GM20000 (cell line): ENCODE results near the gene ENO2.

ENCODE experiments used
- DNase-seq: peaks from one replicate; pipeline ENCODE4 v3.0.0; 2012; ENCODE audit warnings: low spot score
- TF ChIP-seq, protein P1 (sequence below): IDR thresholded peaks from 2 replicates; pipeline ENCODE4 v1.5.1; 2012; ENCODE audit warnings: mild to moderate bottlenecking, control low read depth; ENCODE audit errors: extremely low read depth, missing control alignments

The ENO2 gene

DNA sequence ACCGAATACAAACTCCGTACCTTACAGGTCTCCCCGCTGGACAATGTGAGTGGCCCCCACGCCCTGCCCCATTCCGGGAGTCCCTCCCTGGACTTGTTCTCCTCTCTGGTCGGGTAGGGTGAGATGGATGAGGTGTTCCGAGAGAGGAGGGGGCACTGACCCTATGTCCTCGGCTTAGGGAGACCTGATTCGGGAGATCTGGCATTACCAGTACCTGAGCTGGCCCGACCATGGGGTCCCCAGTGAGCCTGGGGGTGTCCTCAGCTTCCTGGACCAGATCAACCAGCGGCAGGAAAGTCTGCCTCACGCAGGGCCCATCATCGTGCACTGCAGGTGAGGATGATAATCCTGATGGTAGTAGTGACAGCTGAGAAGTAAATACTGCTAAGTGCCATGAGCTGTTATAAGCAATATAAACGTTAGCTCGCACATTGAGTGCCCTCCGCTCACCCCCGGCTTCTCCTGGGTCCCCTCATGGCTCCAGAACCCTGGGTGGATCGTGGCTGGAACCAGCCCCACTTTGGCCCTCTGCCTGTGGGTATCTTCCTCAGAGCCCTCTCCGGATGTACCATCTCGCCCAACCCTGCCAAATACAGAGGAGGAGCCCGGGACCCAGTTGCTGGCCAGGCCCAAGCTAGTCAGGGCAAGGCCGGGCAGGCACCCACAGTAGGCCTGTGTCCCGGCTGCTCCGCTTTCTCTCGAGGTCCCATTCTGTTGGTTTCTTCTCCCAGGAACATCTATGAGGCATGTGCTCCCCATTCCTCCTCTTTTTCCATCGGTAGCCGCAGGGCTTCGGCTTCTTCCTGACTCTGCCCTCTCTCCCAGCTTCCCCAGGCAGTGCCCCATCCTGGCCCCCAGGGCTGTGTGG, 43.6 kb downstream of the ENO2 start:
- DNase-seq = no peak
- TF ChIP-seq, protein P1, sequence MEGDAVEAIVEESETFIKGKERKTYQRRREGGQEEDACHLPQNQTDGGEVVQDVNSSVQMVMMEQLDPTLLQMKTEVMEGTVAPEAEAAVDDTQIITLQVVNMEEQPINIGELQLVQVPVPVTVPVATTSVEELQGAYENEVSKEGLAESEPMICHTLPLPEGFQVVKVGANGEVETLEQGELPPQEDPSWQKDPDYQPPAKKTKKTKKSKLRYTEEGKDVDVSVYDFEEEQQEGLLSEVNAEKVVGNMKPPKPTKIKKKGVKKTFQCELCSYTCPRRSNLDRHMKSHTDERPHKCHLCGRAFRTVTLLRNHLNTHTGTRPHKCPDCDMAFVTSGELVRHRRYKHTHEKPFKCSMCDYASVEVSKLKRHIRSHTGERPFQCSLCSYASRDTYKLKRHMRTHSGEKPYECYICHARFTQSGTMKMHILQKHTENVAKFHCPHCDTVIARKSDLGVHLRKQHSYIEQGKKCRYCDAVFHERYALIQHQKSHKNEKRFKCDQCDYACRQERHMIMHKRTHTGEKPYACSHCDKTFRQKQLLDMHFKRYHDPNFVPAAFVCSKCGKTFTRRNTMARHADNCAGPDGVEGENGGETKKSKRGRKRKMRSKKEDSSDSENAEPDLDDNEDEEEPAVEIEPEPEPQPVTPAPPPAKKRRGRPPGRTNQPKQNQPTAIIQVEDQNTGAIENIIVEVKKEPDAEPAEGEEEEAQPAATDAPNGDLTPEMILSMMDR = no peak

DNA sequence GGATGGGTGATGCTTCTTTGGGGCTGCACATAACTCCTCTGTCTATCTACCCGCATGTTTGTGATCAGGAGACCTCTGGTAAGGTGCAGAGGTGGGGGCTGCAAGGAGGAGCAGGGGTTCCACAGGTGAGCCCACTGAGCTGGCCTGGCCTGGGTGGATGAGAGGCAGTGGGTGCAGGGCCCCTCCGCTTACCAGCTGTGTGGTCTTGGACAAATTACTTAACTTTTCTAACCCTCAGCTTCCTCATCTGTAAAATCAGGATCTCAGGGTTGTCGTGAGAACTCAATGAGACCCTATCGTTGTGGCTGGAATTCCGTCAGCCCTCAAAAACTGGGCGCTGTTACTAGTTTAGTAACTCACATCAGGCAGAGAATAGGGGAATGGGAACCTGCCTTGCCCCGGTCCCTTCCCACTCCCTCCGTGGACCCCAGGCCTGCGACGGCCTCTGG, 44.3 kb downstream of the ENO2 start:
- TF ChIP-seq, protein P1 = no peak
- DNase-seq = no peak

DNA sequence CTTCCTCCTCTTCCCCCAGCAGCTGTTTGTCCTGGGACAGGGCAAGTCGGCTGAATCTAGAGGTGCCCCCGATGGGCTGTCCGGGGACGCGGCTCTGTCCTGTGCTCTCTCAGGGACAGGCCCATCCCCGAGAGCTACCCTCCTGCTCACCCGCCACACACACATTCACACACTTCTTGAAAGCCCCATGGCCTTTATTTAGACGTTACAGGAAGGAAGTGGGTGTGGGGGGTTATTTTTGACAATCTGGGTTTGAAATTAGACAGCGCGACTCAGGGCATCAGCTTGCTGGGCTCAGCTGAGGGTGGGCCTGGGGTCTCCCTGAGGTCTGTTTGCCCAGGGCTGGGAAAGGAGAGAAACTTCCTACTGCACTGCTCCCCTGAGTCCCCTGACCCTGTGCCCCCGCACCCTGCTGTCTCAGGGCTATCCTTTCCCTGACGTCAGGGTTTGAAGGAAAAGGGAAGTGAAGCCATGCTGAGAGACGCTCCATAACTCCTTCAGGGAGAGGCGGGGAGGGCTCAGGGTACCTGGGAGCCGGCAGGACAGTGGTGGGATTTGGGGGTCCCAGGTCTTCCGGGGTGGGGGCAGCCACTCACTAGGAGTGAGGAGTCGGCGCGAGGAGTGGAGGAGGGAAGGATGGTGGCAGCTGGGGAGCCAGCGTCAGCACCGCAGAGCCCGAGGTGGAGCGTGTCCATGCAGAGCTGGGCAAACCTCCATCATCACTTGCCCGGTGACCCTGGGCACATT, 44.9 kb downstream of the ENO2 start:
- TF ChIP-seq, protein P1 = no peak
- peak; percentile 78 for DNase-seq

DNA sequence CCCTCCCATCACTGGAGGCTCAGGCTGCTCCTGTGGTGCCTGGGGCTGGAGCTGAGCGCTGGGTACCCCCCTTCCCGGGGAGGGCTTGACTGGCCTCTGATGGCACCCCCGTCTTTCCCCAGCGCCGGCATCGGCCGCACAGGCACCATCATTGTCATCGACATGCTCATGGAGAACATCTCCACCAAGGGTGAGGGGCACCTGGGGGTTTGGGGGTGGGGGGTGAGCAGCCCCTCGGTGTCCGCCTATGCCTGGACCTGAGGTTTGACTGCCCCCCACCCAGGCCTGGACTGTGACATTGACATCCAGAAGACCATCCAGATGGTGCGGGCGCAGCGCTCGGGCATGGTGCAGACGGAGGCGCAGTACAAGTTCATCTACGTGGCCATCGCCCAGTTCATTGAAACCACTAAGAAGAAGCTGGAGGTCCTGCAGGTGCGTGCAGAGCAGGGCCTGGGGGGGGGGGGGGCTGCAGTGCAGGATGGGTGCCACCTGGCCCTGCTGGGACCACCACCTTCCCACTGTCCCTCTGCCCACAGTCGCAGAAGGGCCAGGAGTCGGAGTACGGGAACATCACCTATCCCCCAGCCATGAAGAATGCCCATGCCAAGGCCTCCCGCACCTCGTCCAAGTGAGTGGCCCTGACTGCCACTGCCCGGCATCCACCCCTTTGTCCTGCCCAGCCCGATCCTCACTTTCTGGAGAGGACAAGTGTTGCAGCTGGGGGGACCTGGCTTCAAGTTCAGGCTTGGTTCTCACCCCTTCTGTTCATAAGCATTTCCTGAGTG, 45.6 kb downstream of the ENO2 start:
- DNase-seq = no peak
- TF ChIP-seq, protein P1 = no peak

DNA sequence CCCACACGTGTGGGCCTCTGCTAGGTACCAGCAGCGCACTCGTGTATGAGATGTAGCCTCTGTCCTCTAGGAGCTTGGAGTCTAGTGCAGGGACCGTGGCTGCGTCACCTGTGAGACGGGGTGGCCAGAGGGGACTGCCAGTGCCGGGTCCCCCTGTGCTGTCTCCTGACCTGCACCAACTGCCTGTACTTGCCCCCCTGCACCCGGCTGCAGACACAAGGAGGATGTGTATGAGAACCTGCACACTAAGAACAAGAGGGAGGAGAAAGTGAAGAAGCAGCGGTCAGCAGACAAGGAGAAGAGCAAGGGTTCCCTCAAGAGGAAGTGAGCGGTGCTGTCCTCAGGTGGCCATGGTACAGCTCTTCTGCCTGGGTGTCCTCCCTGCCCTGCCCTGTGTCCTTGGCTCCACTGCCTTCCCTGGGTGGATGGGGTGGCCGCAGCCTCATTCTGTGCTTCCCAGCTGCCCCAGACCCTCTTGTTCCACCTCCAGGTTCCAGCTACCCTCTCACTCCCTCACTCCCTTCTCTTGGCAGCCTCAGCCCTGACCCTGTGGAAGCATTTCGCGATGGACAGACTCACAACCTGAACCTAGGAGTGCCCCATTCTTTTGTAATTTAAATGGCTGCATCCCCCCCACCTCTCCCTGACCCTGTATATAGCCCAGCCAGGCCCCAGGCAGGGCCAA, 46.4 kb downstream of the ENO2 start:
- peak; percentile 62 for DNase-seq
- TF ChIP-seq, protein P1 = peak; percentile 67

DNA sequence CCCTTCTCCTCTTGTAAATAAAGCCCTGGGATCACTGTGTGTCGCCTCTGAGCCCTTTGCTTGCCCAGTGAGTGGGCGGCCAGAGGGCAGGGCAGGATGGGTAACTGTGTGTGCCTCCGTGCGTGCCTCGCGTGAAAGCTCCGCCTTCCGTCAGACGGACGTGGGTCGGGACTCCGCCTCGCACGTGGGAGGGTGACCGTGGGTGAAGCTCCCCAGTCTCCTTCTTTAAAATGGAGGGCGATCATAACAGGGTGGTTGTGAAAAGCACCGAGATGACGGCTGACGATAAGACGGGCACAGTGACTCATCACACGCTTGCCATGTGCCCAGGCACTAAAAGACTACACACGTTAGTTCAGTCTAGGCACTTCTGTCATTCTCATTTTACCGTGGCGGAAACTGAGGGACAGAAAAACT, 46.9 kb downstream of the ENO2 start:
- DNase-seq = peak; percentile 52

More for the DNA sequence above, 46.9 kb downstream of the ENO2 start:
- TF ChIP-seq, protein P1 = no peak
